Right lobe of liver (tissue), 4 donors: ENCODE measurements around the gene CTNNBIP1.

ENCODE experiments used
- POLR2A ChIP-seq: fragments of 450-650 bp; IDR thresholded peaks from one replicate; pipeline ENCODE4 v1.6.1; 2017; ENCODE audit warnings: antibody characterized with exemption, mild to moderate bottlenecking
- TF ChIP-seq, protein P1 (sequence below), 4 donors: fragments of 200-600 bp in 3 of 4; fragments of 450-650 bp in 1 of 4; IDR thresholded peaks; one replicate each; pipeline versions ENCODE4 v1.5.1 to v1.8.0; 2016 to 2022; ENCODE audit warnings: antibody characterized with exemption in 4 of 4, mild to moderate bottlenecking in 2 of 4
- donor health status: DM: no; HTN: no; CAD: no.
- donor health status: DM: no; HTN: no; CAD: no.
- donor health status: DM: no; HTN: yes; CAD: no.

GRCh38 chr1:9900142-9901043, 9.7 kb downstream of the CTNNBIP1 start:
- TF ChIP-seq, protein P1, sequence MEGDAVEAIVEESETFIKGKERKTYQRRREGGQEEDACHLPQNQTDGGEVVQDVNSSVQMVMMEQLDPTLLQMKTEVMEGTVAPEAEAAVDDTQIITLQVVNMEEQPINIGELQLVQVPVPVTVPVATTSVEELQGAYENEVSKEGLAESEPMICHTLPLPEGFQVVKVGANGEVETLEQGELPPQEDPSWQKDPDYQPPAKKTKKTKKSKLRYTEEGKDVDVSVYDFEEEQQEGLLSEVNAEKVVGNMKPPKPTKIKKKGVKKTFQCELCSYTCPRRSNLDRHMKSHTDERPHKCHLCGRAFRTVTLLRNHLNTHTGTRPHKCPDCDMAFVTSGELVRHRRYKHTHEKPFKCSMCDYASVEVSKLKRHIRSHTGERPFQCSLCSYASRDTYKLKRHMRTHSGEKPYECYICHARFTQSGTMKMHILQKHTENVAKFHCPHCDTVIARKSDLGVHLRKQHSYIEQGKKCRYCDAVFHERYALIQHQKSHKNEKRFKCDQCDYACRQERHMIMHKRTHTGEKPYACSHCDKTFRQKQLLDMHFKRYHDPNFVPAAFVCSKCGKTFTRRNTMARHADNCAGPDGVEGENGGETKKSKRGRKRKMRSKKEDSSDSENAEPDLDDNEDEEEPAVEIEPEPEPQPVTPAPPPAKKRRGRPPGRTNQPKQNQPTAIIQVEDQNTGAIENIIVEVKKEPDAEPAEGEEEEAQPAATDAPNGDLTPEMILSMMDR (IDR thresholded peaks at IDR 0.05): peak in 2 of 4 donors; percentile 6 to 17
- peak; percentile 47 for TF ChIP-seq POLR2A
